Activated naive CD8-positive, alpha-beta T cell treated with anti-CD3 and anti-CD28 coated beads, Interleukin-2, amount 50 U/mL, for 16 hours (primary cell): ENCODE data around the gene DYNC2H1.

Experiments
- DNase-seq: peaks from one replicate; pipeline ENCODE4 v3.0.0-alpha.2; 2020; ENCODE audit warnings: low read depth, low spot score

The DYNC2H1 gene

DNA sequence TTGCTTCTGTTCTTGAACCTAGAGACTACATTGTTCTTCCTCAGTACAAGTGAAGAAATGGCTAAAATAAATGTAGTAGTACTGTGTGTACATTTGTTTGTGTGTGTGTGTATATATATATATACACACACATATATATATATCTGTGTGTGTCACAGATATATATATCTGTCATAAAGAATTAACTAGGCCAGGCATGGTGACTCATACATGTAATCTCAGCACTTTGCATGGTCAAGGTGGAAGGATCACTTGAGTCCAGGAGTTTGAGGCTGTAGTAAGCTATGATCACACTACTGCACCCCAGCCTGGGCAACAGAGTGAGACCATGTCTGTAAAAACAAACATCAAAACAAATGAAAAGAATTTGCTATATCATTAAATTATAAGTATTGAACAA lies 164.8 kb downstream of the DYNC2H1 start:
- no peak for DNase-seq

DNA sequence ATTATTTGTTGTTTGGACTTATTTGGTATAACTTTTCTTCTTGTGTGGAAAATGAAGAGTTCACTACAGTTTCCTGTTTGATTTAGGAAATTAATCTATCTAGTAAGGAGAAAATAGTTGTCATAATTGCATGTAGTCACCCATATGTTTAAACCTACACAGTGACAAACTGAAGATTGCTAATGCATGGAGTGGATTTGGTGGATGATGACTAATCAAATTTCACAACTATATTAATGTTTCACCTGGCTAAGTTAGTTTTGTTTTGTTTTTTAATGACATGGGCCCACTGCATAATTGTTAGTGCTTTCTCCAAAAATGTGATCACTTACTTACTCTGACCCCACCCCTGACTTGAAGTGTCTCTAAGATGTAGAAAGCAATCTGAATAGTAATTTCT lies 170.6 kb downstream of the DYNC2H1 start:
- no peak for DNase-seq

DNA sequence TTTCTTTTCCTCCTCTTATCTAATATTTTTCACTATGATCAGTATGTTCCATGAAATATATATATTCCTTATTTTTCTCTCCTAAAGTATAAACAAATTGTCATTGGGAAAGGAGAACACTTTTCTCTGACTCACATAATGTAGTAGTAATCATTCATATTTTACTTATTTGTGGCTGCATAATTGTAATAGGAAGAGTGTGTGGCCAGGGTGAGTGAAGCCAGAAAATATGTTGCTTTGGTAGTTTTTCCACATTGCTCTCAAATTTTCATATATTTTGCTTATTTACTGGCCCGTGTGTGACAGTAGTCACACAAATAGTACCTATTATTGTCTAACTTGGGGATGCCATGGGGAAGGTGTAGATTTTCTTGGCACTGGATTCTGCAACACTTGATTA lies 172.1 kb downstream of the DYNC2H1 start:
- DNase-seq, result no peak

DNA sequence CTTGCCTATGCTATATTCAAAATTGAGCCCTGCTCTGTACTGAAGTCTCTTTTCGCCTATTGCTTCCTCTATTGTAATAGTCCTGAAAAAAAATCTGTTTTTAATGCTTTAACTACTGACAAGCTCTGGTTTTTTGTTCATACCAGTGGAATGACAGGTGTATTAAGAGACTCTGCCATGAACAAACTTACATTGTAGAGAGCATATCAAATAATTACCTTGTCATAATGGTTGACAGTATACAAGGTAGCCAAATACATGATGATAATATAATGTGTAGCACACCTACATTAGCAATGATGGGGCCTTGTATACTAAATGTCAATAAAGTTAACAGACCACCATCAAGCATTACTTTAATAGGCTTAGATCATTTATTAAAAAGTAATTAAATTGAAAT lies 175.0 kb downstream of the DYNC2H1 start:
- no peak for DNase-seq

DNA sequence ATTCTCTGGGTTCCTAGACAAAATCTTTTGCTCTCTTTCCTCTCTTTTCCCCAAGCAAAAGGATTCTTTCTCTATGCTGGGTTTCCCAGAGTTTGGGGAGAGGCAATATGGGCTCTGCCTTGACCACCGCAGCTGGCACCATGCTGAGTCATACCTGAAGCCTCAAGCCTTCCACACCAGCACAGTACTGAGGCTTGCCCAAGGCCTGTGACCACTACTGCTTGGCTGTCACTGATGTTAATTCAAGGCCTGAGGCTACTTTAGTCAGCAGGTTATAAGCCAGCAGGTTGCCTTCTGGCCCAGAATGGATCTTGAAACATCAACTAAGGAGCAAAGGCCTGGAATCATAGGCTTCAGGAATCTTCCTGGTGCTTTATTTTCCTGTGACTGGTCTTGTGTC lies 185.3 kb downstream of the DYNC2H1 start:
- no peak for DNase-seq

DNA sequence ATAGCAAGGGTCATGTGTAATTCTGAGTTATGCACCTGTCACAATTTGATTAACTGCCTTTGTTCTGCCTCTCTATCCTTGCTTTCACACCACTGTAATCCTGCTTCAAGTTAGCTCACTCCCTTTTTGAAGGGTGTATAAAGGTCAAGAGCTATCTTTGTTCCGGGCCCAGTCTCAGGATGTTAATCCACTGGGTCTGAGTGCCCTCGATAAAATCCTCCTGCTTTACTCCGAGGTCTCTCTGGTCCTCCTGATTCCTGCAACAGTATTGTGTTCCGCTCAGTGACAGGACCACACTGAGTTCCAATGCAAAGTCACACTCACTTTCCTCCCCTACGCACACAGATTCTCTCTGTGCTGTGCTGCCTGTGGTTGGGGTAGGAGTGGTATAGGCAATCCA lies 186.5 kb downstream of the DYNC2H1 start:
- DNase-seq, result no peak

DNA sequence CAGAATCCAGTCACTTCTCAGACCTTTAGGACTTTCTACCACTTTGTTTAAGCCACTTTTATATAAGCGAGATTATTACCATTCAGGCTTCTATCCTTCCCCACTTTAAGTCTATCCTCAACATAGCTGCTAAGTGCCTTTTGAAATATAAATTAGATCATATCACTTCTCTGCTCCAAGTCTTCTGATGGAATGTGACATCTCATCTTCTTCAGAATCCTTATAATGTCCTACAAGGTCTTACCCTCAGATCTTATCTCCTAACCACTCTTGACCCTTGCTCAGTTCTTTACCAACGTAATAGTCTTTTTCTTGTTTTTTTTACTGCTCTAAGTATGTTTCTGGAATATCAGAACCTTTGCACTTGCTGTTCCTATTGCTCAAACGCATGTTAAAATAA lies 188.7 kb downstream of the DYNC2H1 start:
- no peak for DNase-seq

DNA sequence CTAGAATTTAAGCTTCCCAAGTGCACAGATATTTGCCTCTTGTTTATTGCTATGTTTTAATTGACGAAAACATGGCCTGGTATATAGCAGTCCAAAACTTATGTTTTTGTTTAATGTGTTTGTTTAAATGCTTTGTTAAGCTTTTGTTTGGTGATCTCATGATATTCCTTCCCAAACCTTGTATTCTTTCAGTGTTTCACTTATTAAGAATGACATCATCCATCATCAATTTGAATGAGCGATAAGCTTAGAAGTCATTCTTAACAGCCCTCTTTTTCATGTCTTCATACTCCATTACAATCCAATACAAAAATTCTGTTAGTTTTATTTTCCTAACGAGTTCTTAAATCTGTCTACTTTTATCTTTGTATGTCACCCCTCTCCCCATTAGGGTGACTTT lies 206.0 kb downstream of the DYNC2H1 start:
- DNase-seq, result no peak

DNA sequence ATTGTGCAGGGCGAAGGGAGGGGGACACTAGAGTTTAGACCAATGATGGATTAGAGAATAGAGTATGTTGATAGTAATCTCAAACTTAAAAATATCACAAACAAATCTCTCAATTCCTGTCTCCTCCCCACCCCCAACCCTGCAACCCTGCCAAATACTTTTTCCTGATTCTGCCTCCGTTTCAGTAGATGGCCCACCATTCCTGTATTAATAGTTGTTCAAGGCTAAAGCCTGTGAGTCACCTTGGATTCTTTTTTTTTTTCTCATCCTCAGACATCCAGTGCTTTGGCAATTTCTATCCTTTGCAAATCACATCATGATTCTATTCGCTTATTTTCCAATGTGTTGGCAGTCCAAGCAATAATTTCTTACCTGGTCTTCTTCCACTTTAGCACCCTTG lies 207.9 kb downstream of the DYNC2H1 start:
- DNase-seq, result no peak

DNA sequence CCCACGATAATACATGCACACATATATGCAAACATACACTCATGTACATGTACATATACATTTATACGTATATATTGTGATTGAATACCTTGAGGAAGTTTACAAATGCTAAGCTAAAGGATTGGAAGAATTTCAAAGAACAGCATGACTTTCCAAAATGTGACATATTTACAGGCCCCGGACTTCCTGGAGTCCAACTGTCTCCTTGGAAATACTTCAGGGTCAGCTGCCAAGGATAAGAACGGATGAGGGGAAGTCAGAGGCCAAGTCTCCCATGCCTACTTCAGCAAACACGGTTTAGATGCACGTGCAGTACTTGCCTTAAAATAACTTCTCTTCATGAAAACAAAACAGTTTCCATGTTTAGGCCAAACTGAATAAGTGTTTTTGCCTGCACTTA lies 213.6 kb downstream of the DYNC2H1 start:
- DNase-seq, result no peak

DNA sequence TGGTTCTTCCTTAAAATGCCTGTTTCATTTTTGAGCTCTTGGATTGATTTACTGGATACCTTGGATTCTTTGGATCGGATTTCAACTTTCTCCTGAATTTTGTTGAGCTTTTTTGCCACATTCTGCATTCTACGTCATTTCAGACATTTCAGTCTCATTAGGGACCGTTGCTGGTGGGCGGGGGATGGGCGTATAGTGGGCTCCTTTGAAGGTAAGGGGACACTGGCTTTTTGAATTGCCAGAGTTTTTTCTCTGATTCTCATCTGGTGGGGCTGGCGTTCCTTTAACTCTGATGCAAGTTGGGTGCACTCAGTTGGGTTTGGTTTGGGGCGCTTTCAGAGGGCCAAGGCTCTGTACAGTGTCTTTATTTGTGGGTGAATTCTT lies 216.5 kb downstream of the DYNC2H1 start:
- DNase-seq, result no peak

DNA sequence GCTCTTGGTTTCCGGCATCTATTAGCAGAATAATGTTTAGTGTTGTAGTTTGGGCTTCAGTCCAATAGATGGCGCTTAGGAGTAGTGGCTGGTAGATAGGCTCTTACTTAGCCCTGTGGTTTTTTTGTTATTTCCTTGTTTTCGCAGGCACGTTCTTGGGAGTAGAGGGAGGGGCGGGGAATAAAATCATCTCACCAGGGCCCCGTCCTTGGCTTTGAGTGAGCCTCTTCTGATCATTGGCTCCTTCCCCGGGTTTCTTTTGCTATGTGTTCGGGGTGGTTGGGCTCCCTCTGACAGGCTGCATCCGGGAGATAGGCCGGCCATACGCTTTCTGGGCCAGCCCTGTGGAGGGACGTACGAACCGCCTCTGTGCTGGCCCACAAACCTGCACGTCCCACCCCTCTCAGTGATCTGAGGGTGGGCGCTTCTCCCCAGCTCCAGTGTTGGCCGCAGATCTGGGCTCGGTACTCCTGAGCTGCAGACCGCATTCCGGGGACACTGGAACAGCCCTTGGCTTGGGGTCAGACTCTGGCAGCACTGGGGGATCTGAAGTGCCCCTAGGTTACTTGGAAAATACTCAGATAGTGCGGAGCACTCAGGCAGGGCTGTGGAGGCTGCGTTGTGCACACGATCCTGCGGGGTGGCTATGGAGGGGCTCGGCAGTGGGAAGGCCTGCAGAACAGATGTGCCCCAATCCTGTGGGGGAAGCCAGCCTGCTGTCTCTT lies 217.0 kb downstream of the DYNC2H1 start:
- DNase-seq, result no peak

DNA sequence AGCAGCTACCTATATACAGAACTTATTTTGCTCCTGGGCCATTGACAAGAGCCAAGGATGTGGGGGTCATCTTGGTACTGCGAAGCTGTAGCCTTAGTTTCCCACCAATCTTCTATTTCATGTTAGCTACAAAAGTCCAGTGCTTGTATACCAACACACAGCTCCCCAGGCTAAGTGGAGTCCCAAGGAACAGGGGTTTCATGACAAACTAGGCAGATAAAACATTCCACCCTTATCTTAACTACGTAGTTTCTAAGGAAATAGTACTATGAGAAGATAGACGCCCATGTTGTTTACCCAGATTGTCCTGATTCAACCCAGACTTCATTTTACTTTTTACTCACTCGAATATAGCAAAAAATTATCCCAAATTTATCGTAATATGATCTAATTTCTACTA lies 218.5 kb downstream of the DYNC2H1 start:
- DNase-seq, result no peak

DNA sequence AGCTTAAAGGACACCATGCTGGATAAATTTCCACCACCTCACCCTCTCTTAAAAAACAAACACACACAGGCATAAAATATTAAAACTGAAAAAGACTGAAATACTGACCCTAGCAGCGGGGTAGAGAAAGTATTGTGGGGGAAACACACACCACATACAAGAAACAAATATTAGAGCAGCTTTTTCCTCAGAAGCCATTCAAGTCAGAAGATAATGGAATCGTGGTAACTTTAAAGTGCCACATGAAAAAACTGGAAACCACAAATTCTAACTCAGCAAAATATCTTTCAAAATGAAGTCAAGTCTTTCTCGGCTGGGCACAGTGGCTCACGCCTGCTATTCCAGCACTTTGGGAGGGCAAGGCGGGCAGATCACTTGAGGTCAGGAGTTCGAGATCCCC lies 223.2 kb downstream of the DYNC2H1 start:
- DNase-seq, result no peak

DNA sequence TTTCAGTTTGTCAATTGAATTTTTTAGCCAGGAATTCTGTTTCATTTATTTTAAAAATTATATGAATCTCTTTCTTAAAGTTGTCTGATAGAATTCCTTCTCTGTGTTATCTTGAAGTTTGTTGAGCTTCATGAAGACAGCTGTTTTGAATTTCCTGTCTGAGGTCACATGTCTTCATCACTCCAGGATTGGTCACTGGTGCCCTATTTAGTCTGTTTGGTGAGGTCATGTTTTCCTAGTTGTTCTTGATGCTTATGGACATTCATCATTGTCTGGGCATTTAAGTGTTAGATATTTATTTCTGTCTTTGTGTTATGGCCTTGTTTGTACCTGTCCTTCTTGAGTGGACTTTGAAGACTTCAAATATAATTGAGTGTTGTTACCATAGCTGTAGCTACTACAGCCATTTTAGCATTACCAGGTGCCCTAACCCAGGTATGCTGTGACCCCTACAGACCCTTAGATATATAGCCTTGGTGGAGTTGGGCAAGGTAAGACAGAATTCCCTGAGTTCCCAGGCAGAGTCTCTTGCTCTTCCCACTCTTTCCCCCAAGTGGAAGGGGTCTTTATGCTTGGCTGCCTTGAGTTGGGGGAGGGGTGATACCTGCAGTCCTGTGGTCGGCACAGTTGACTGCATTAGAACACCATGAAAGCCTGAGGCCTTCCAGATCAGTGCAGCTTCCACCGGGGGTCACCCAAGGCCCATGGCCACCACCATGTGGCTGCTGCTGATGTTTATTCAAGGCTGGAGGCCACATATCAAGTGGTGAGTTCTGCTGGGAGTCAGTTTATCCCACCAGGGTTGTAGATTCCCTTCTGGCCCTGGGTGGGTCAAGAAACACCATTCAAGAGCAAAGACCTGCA lies 229.6 kb downstream of the DYNC2H1 start:
- no peak for DNase-seq

DNA sequence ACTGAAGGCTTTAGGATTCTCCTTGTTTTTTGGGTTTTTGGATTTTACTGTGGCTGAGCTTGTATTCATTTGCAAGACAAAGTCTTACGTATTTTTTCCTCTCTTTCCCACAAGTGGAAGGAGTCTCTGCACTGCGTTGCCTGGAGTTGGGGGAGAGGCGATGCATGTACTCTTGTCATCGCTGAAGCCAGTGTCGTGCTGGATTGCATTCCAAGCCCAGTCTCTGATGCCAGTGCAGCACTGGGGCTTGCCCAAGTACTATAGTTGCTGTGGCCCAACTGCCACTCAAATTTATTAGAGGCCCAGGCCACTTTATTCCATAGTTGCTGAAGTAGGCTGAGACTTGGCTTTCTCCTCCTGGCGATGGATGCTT lies 230.2 kb downstream of the DYNC2H1 start:
- no peak for DNase-seq

DNA sequence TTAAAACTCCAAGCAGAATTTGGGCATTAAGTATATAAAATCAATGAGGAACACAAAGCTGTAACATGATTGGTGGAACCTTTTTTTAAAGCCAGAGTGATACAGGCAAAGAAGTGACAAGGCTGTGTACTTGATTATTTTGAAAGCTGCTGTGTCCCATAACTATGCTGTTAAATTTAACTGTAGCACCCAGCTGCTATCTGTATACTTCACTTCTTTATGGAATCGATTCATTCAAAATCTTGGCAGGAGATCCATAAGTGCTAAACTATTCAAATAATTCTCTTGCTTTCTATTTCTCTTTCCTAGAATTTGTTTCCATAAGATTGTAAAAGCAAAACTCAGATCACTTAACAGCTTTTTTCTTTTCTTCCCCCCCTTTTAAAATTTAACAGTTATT lies 231.7 kb downstream of the DYNC2H1 start:
- DNase-seq, result no peak

DNA sequence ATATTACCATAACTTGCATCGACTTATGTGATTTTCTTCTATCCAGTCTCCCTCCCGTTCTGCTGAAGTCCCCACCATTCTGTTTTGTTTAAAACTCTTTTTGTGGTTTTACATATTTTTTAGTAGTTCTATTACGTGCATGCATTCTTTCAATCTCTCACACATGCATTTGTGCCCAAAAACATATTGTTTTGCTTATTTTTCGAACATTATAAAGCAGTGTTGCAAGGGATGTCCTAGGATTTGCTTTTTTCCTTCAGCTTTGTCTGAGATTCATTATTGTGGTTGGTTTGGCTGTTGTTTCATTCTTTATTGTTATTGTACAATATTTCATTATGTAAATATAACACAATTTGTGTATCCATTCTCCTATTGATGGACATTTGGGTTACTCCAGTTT lies 235.7 kb downstream of the DYNC2H1 start:
- no peak for DNase-seq

DNA sequence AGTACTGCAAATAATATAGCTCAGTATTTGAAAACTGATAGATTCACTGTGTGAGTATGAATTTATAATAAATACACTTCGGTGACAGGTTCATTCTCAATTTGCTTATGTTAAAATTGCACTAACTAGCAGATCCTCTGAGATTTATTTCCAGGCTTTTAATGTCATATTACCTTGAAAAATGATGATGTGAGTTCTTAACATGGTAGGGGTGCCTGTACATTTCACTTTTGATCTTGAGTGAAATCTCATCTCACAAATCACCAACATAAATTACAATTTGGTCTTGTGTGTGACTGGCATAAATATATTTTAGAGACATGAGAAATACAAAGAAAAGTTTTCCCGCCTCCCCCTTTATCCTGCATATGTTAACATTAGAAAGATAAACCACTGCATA lies 240.4 kb downstream of the DYNC2H1 start:
- no peak for DNase-seq

DNA sequence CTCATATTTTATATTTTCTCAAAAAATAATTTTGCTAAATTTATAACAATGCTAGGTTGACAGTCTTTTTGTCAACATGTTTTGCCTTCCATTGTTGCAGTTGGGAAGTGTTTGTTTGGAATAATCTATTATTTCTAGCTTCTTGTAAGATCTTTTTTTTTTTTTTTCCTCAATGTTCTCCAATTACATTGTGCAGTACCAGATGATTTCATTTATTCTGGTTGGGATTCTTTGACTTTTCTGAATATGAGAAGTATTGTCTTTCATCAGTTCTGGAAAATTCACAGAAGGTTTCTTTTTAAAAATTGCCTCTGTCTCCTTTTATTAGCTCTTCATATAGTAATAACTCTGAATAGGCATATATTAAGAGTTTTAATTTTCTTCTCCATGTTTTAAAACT lies 245.4 kb downstream of the DYNC2H1 start:
- DNase-seq, result no peak

DNA sequence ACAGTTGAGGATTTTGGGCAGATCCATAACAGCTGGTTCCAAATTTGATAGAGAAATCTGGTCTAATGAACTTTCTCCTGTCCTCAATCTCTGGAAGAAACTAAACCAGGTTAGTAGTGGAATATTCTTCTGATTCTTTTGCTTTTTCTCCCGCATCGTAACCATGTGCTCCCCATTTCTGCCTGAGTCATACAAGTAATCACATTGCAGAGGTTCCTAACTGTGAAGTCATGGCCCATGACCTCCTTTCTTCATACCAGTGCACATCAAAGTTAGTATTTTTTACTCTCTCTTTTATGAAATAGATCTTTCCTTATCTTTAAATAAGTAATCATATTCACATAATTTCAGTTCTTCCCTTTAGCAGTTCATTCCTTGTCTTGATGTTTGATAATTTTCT lies 249.0 kb downstream of the DYNC2H1 start:
- no peak for DNase-seq

DNA sequence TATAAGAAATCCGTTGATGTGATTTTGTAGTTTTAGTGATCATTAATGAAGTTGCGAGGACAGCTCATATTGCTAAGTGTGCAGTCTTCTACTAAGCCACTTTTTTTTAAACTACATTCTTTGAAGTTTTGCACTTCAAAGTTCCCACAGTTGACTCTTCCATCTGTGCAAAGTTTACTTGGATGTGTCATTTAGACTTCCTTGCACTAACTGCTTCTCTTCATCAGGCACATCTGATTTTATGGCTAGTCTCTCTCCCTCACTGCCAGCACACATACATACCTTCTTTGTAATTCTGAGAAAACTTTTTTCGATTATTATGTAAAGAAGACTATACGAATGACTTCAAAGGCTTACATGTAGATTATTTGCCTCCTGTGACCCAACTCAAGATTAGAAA lies 250.0 kb downstream of the DYNC2H1 start:
- no peak for DNase-seq

DNA sequence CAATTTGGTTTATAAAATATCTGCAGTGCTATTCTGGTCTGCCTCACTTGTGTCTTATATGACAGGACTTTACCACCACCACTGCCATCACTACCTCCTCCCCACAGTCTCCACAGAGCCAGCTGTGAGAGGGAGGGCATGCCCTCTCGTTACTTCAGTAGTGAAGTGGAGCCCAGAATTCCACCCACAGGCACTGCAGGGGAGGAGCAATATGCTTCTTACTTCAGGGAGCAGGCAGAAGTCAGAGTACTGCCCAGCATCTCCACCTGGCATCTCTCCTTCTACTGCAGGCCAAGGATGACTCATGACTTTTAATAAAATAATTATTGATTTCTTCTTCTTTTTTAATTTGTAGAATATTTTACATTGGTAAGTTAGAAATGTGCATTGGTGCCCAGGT lies 255.5 kb downstream of the DYNC2H1 start:
- no peak for DNase-seq
